Measurements from ENCODE around the gene LPP. TPM values are rescaled to one million over a fixed set of nuclear protein-coding genes. Genes with fewer than 3 reads are reported as not detected.

Gene LPP
- 0.59 and 0.63 TPM in 2 replicates for total RNA-seq (2013; cell fraction: nucleolus; rRNA removed)
- total RNA-seq (2014; rRNA removed) (under 0.01 TPM in 2 replicates), total RNA-seq (2014; rRNA removed; fragmentation: Illumina TruSeq; extraction: Trizol) (0.04 and 0.05 TPM in 2 replicates), total RNA-seq (2021) (0.37 and 0.62 TPM in 2 replicates), polyA plus RNA-seq (2011; rRNA removed) (0.04 and 0.06 TPM in 2 replicates), polyA plus RNA-seq (2014; fragmentation: Illumina TruSeq; extraction: Trizol) (0.02 and 0.03 TPM in 2 replicates), polyA plus RNA-seq (2014; fragmentation: Nextera tagmentation; extraction: Ambion mirVana) (under 1 TPM; under 0.01 to 0.02 TPM), polyA plus RNA-seq (2014; rRNA removed) (under 0.01 and 0.03 TPM in 2 replicates), polyA plus RNA-seq (2016; fragmentation: Nextera tagmentation; extraction: Ambion mirVana) (under 1 TPM; 0.01 to 0.19 TPM), polyA minus RNA-seq (2011; rRNA and poly(A)+ RNA removed) (under 0.01 and 0.72 TPM in 2 replicates), Bru-seq, nascent RNA (percentile 28 among the genes with signal in this experiment), BruChase-seq, experiment 1, labeled RNA remaining after a 6-hour chase (percentile 24 among the genes with signal in this experiment), BruChase-seq, experiment 2, labeled RNA remaining after a 2-hour chase (percentile 25 among the genes with signal in this experiment)
- 0.04 TPM for polyA plus RNA-seq (2011; ENCODE audit: low read depth)
- 0.03 and 0.15 TPM in 2 replicates for polyA plus RNA-seq (2011; cell fraction: cytosol; rRNA removed)
- polyA plus RNA-seq (2011; cell fraction: nucleus; rRNA removed), result 0.26 and 0.34 TPM in 2 replicates
- polyA plus RNA-seq (2012), result 0.13 and 0.61 TPM in 2 replicates
- polyA minus RNA-seq (2011; cell fraction: cytosol; rRNA and poly(A)+ RNA removed), result under 0.01 and 0.62 TPM in 2 replicates
- polyA minus RNA-seq (2011; cell fraction: nucleus; rRNA and poly(A)+ RNA removed), result 0.12 and 1.5 TPM in 2 replicates
- long read RNA-seq, experiment 1, result 0 reads
- long read RNA-seq, experiment 2, partial matches to known transcripts, result 0 of 3 reads
- long read RNA-seq, experiment 2, other reads (novel, unspliced or antisense), result 3 of 3 reads

DNA sequence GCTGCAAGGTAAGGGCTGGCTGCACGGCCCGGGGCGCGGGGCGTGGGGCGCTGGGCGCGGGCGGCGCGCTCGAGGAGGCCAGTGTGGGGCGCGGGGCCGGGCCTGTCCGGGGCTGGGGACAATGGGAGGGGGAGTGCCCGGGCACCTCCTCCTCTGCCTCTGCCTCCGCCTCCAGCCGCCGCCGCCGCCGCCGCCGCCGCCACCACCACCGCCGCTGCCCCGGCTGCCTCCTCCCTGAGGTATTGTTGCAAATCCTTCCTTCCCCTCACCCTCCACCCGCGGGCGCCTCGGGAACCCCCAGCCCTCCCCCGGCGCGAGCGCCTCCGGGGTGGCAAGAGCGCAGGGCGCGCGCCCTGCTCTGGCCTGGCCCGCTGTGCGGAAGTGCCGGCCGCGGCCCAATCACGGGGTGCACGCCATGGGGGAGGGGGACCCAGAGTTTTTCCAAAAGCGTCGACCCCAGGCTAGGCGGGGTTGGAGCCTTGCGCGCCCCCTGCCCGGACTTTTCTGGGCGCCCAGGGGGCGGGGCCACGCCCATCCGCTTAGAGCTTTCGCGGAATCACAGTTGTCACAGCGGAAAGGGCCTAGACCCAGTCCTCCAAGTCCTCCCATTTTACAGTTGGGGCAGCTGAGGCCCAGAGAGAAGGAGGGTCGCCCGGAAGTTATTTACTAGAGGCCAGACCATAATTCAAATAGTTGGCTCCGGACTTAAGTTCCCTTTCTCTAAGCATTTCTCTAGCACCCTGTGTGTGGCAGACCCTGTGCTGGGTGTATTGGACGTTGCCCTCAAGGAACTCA lies at the start of gene LPP:
Gene LPP, plus strand, starts transcription at position 144 of the 795 bp plus-strand sequence. CDS start 251,964 bp downstream, outside the sequence.
- Histone ChIP-seq H3K36me3 (ENCODE audit: control insufficient read depth in 2 of 2, insufficient read depth in 2 of 2, low read length in 1 of 2) (no peaks in the 10 kb centered on the region), H2AFZ (ENCODE audit: control insufficient read depth, low read depth, low read length) (peak within 1 kb of the TSS; percentile 58), H3K4me2 (ENCODE audit: control insufficient read depth, insufficient read depth) (peak within 1 kb of the TSS; percentile 86), H3K9ac (ENCODE audit: control insufficient read depth, insufficient read depth, low read length) (no peak within 1 kb of the TSS), H3K4me3 (peak within 1 kb of the TSS; percentile 61), H3K79me2 (ENCODE audit: control insufficient read depth, insufficient read depth, low read length) (no peaks in the 10 kb centered on the region), H4K20me1 (ENCODE audit: control insufficient read depth, insufficient read depth) (no peaks in the 10 kb centered on the region; the same call in 1 of the 2 replicates), H3K4me1 (ENCODE audit: control insufficient read depth, insufficient read depth, low read length) (no peaks in the 10 kb centered on the region), H3K27ac (ENCODE audit: control insufficient read depth, insufficient read depth) (no peak within 1 kb of the TSS), H3K27me3 (replicated peaks in 1 of 2; ENCODE audit: control insufficient read depth in 2 of 2, insufficient read depth in 2 of 2, low read length in 1 of 2) (peaks cover 4 to 11% of the 10 kb centered on the region in 2 experiments), H3K9me3 (replicated peaks; ENCODE audit: control insufficient read depth, insufficient read depth, low read length) (no peaks in the 10 kb centered on the region; the same call in 2 of the 3 replicates)
- WGBS (ENCODE audit: insufficient coverage, insufficient replicate concordance, low lambda C conversion rate, missing lambda C conversion rate), result 3% methylated on average over 37 of the region's 66 CpGs
- ChIA-PET RAD21 (ENCODE audit: unreplicated experiment) (no interaction called here), SMC1A (ENCODE audit: uncharacterized antibody, unreplicated experiment) (no interaction called here), CTCF (no interaction called here), POLR2A (no interaction called here)
- intact Hi-C loops (cut with micrococcal nuclease; ENCODE audit: unreplicated experiment), result no loop called here
- TF ChIP-seq NFXL1 (IDR thresholded peaks at IDR 0.05; ENCODE audit: borderline replicate concordance) (no peak), IKZF2 (IDR thresholded peaks at IDR 0.05) (no peak), HDAC6 (IDR thresholded peaks at IDR 0.05; ENCODE audit: unreplicated experiment) (peak; percentile 73), KAT2A (conservative IDR thresholded peaks at IDR 0.05; ENCODE audit: control insufficient read depth, low read depth, low read length) (no peak), SPI1 (IDR thresholded peaks at IDR 0.05; ENCODE audit: borderline replicate concordance, insufficient read depth, low read depth, low read length) (peak; percentile 42; the same call in 1 of the 2 replicates), IKZF1 (conservative IDR thresholded peaks at IDR 0.05) (0 out of 2 replicates have a peak, but pooled peaks have one; percentile 8), DPF2 (IDR thresholded peaks at IDR 0.05) (0 out of 2 replicates have a peak, but pooled peaks have one; percentile 21), POLR2AphosphoS2 (IDR thresholded peaks at IDR 0.05; ENCODE audit: low read depth, low read length) (no peak)
- in situ Hi-C loops (cut with MboI), result no loop called here
- no TSS peak for BruUV-seq (replicated peaks)
- ATAC-seq (peak; percentile 91), FAIRE-seq (no peak), DNase-seq (ENCODE audit: low read depth, low spot score) (no peak)

All from GM12878 (cell line).